PC-3 (cell line): Measurements from ENCODE around the gene CAPN10. TPM values are rescaled to one million over a fixed set of nuclear protein-coding genes. Genes with fewer than 3 reads are reported as not detected.
"Not testable (repeated sequence)": the region's sequence is repeated elsewhere in the genome, so short reads cannot be mapped to it uniquely, and the experiment has no call there.

ENCODE experiments used
- ATAC-seq: fragments of 200-7000 bp; cut with Tn5 transposase; 2 replicates; pipeline ENCODE4 v1.9.1; 2020; ENCODE audit warnings: mild to moderate bottlenecking, moderate library complexity
- BruUV-seq: library from RNA; stranded (reverse); fragments of 400-500 nt; replicated peaks from 2 replicates; lab custom pipeline; 2021; lab: Mats Ljungman, UMichigan
- CTCF ChIA-PET: fragments of 300-600 bp; sonication (Branson Sonifier 250); formaldehyde crosslinking; loops from one replicate; lab custom pipeline; 2022; ENCODE audit warnings: antibody characterized with exemption; lab: Charles Lee
- POLR2A ChIA-PET: fragments of 300-600 bp; sonication (Branson Sonifier 250); formaldehyde crosslinking; loops from one replicate; lab custom pipeline; 2022; ENCODE audit warnings: antibody characterized with exemption; ENCODE audit not compliant: unreplicated experiment; lab: Charles Lee
- DNase-seq: peaks from one replicate; pipeline ENCODE4 v3.0.0-alpha.2; 2015
- H2AFZ ChIP-seq: fragments of 300-600 bp; sonication (generic); 2 replicates; pipeline ENCODE4 v1.6.0; 2016; ENCODE audit warnings: antibody characterized with exemption, low read length
- H3F3A ChIP-seq: fragments of 300-600 bp; sonication (generic); one replicate; pipeline ENCODE4 v1.6.0; 2017; ENCODE audit warnings: antibody characterized with exemption, low read length, control low read depth, mild to moderate bottlenecking; ENCODE audit not compliant: unreplicated experiment
- H3K27ac ChIP-seq: fragments of 300-600 bp; sonication (generic); 2 replicates; pipeline ENCODE4 v1.5.1; 2016; ENCODE audit warnings: mild to moderate bottlenecking, low read length
- H3K27me3 ChIP-seq: fragments of 300-600 bp; sonication (generic); 2 replicates; pipeline ENCODE4 v1.6.1; 2016; ENCODE audit warnings: low read length, mixed read lengths
- H3K36me3 ChIP-seq: fragments of 300-600 bp; sonication (generic); 2 replicates; pipeline ENCODE4 v1.6.1; 2016; ENCODE audit warnings: low read depth, mixed run types, low read length, mixed read lengths
- H3K4me1 ChIP-seq: fragments of 300-600 bp; sonication (generic); 2 replicates; pipeline ENCODE4 v1.5.1; 2016; ENCODE audit warnings: low read length; ENCODE audit not compliant: insufficient read depth
- H3K4me2 ChIP-seq: fragments of 300-600 bp; sonication (generic); 2 replicates; pipeline ENCODE4 v1.6.0; 2016; ENCODE audit warnings: low read length
- H3K4me3 ChIP-seq: fragments of 300-600 bp; sonication (generic); 2 replicates; pipeline ENCODE4 v1.5.1; 2016; ENCODE audit warnings: mild to moderate bottlenecking, low read length, mixed read lengths
- H3K79me2 ChIP-seq: fragments of 300-600 bp; sonication (generic); 2 replicates; pipeline ENCODE4 v1.6.1; 2017; ENCODE audit warnings: low read length, mixed read lengths
- H3K9ac ChIP-seq: fragments of 300-600 bp; sonication (generic); 2 replicates; pipeline ENCODE4 v1.6.0; 2016; ENCODE audit warnings: mild to moderate bottlenecking, low read length
- H3K9me2 ChIP-seq: fragments of 300-600 bp; sonication (generic); replicated peaks from 2 replicates; pipeline ENCODE4 v1.6.1; 2016; ENCODE audit warnings: mixed run types, low read length, mixed read lengths
- H3K9me3 ChIP-seq: fragments of 300-600 bp; sonication (generic); 2 replicates; pipeline ENCODE4 v1.6.1; 2016; ENCODE audit warnings: low read length, mixed read lengths
- H4K20me1 ChIP-seq: fragments of 300-600 bp; sonication (generic); 2 replicates; pipeline ENCODE4 v1.6.1; 2016; ENCODE audit warnings: low read length, mixed read lengths
- EZH2 ChIP-seq: fragments of 300-600 bp; sonication (generic); IDR thresholded peaks from one replicate; pipeline ENCODE4 v1.6.1; 2017; ENCODE audit warnings: antibody characterized with exemption, mild to moderate bottlenecking, low read length; ENCODE audit not compliant: unreplicated experiment
- EZH2phosphoT487 ChIP-seq: fragments of 300-600 bp; sonication (generic); IDR thresholded peaks from 2 replicates; pipeline ENCODE4 v1.6.1; 2018; ENCODE audit warnings: mild to moderate bottlenecking, antibody characterized with exemption, low read length, borderline replicate concordance
- intact Hi-C: fragments of 100-400 bp; cut with micrococcal nuclease; formaldehyde crosslinking; loops from 2 replicates; pipeline ENCODE4 v1.9.0; 2023
- total RNA-seq: library from RNA; depleted of rRNA; stranded (reverse); fragments of >200 nt; gene quantifications from 2 replicates; pipeline ENCODE4 v1.2.3, GENCODE V29; 2014
- TF ChIP-seq, protein P1 (sequence below): fragments of 300-600 bp; sonication (generic); conservative IDR thresholded peaks from 2 replicates; pipeline ENCODE4 v1.5.1; 2017; ENCODE audit warnings: antibody characterized with exemption, low read depth, mild to moderate bottlenecking, low read length

The CAPN10 gene
- total RNA-seq, 1 experiment from 2014 or later = 32.2 TPM

DNA sequence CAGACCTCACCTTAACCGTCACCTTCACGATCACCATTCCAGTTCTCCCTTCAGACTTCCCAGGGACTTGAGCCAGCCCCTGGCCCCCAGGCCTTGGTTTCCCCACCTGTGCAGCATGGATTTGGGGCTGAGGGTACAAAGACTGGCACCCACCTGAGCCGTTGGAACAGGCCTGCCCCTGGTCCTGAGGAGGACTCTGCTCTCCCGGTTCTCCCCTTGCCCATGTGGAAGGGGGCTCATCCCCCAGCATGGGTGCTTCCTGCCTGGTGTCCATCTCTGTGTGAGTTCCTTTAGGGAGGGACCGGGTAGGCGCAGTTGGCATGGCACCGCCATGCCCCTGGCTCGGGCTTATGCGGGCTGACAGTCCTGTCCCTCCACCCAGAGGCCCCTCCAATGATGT, 27.9 kb downstream of the CAPN10 start:
- H3K4me1 ChIP-seq = no peaks in the 10 kb centered on the region
- no peaks in the 10 kb centered on the region for H3K27me3 ChIP-seq
- no TSS peak for BruUV-seq
- intact Hi-C loops = no loop called here
- H3K79me2 ChIP-seq = no peaks in the 10 kb centered on the region
- no peak overlapping the region for H3K27ac ChIP-seq
- H2AFZ ChIP-seq = no peak overlapping the region
- no peak overlapping the region for H3K4me2 ChIP-seq
- POLR2A ChIA-PET = no interaction called here
- CTCF ChIA-PET = no interaction called here
- H3K4me3 ChIP-seq = no peak overlapping the region
- TF ChIP-seq EZH2 = no peak
- TF ChIP-seq, protein P1, sequence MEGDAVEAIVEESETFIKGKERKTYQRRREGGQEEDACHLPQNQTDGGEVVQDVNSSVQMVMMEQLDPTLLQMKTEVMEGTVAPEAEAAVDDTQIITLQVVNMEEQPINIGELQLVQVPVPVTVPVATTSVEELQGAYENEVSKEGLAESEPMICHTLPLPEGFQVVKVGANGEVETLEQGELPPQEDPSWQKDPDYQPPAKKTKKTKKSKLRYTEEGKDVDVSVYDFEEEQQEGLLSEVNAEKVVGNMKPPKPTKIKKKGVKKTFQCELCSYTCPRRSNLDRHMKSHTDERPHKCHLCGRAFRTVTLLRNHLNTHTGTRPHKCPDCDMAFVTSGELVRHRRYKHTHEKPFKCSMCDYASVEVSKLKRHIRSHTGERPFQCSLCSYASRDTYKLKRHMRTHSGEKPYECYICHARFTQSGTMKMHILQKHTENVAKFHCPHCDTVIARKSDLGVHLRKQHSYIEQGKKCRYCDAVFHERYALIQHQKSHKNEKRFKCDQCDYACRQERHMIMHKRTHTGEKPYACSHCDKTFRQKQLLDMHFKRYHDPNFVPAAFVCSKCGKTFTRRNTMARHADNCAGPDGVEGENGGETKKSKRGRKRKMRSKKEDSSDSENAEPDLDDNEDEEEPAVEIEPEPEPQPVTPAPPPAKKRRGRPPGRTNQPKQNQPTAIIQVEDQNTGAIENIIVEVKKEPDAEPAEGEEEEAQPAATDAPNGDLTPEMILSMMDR = no peak
- TF ChIP-seq EZH2phosphoT487 = no peak
- H3K36me3 ChIP-seq = no peaks in the 10 kb centered on the region
- no peaks in the 10 kb centered on the region for H3K9me2 ChIP-seq
- no peak for DNase-seq
- no peaks in the 10 kb centered on the region for H4K20me1 ChIP-seq
- H3K9me3 ChIP-seq = no peaks in the 10 kb centered on the region
- no peaks in the 10 kb centered on the region for H3F3A ChIP-seq
- no peak for ATAC-seq
- H3K9ac ChIP-seq = no peak overlapping the region

GRCh38 chr2:240615396-240615795, 28.9 kb downstream of the CAPN10 start:
- H2AFZ ChIP-seq = no peak overlapping the region
- POLR2A ChIA-PET = no interaction called here
- TF ChIP-seq EZH2 = no peak
- TF ChIP-seq, protein P1 = no peak
- no peak for TF ChIP-seq EZH2phosphoT487
- H3K4me1 ChIP-seq = no peaks in the 10 kb centered on the region
- no peaks in the 10 kb centered on the region for H3K9me3 ChIP-seq
- CTCF ChIA-PET = no interaction called here
- no peak overlapping the region for H3K4me3 ChIP-seq
- intact Hi-C loops = no loop called here
- H3K4me2 ChIP-seq = no peak overlapping the region
- H3K27me3 ChIP-seq = no peaks in the 10 kb centered on the region
- no peak overlapping the region for H3K9ac ChIP-seq
- no peak for DNase-seq
- H3K9me2 ChIP-seq = no peaks in the 10 kb centered on the region
- ATAC-seq = no peak
- no TSS peak for BruUV-seq
- no peaks in the 10 kb centered on the region for H3K79me2 ChIP-seq
- no peaks in the 10 kb centered on the region for H3K36me3 ChIP-seq
- no peaks in the 10 kb centered on the region for H3F3A ChIP-seq
- H3K27ac ChIP-seq = no peak overlapping the region
- no peaks in the 10 kb centered on the region for H4K20me1 ChIP-seq

GRCh38 chr2:240615820-240616547, 29.4 kb downstream of the CAPN10 start:
- Histone ChIP-seq H3K79me2 (no peaks in the 10 kb centered on the region), H4K20me1 (no peaks in the 10 kb centered on the region), H3K9me3 (no peaks in the 10 kb centered on the region), H3K9ac (no peak overlapping the region), H3K9me2 (no peaks in the 10 kb centered on the region), H3K4me3 (no peak overlapping the region), H3K4me2 (no peak overlapping the region), H3K27ac (no peak overlapping the region), H3K4me1 (no peaks in the 10 kb centered on the region), H3K36me3 (no peaks in the 10 kb centered on the region), H3F3A (no peaks in the 10 kb centered on the region), H3K27me3 (no peaks in the 10 kb centered on the region), H2AFZ (no peak overlapping the region)
- BruUV-seq = no TSS peak
- TF ChIP-seq EZH2phosphoT487 = no peak
- TF ChIP-seq, protein P1 = no peak
- no peak for TF ChIP-seq EZH2
- ChIA-PET CTCF (no interaction called here), POLR2A (no interaction called here)
- intact Hi-C loops = no loop called here
- ATAC-seq (no peak), DNase-seq (no peak)

- POLR2A ChIA-PET, CTCF ChIA-PET, H3F3A ChIP-seq, H3K27ac ChIP-seq, BruUV-seq, H3K27me3 ChIP-seq, H3K4me2 ChIP-seq, H2AFZ ChIP-seq, intact Hi-C loops, H3K4me3 ChIP-seq, H3K9me3 ChIP-seq, H4K20me1 ChIP-seq, H3K79me2 ChIP-seq, DNase-seq, H3K9me2 ChIP-seq, H3K4me1 ChIP-seq, H3K9ac ChIP-seq, H3K36me3 ChIP-seq, ATAC-seq: not testable (repeated sequence)
Measured at GRCh38 chr2:240616860-240617666, 30.5 kb downstream of the CAPN10 start.
